ENCODE results near the gene WDFY3. TPM values are rescaled to one million over a fixed set of nuclear protein-coding genes. Genes with fewer than 3 reads are reported as not detected.

The WDFY3 gene
- polyA plus RNA-seq, 1 of the 3 experiments (the other 2 are of a cell fraction), result 13.8 TPM

DNA sequence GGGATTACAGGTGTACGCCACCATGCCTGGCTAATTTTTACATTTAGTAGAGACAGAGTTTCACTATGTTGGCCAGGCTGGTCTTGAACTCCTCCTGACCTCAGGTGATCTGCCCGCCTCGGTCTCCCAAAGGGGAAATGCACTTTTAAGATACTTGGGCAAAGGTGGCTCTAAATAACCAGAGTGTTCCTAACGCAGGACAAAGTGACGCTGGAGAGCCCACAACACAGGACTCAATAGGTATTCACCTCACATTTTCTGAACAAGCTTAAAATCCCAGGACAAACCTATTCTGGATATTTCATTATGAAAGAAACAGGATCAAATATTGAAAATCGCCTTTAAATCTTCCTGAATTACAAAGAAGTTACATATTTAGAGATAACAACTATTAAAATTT is 69.0 kb downstream of the WDFY3 start:
- Histone ChIP-seq H3K4me1 (ENCODE audit: control insufficient read depth in 1 of 2, insufficient read depth in 2 of 2, low read depth in 1 of 2, low read length in 1 of 2) (peaks cover 0 to 14% of the 10 kb centered on the region in 2 experiments; a peak in 2 of 4 replicates), H3K36me3 (replicated peaks in 1 of 2; ENCODE audit: control insufficient read depth in 1 of 2, insufficient read depth in 2 of 2, low read length in 1 of 2) (peaks cover 2 to 14% of the 10 kb centered on the region in 2 experiments), H3K9me3 (no peaks in the 10 kb centered on the region), H3K27ac (ENCODE audit: low read depth in 2 of 2, low read length in 1 of 2) (no peak overlapping the region), H3K9me2 (no peaks in the 10 kb centered on the region), H3K79me2 (ENCODE audit: insufficient read depth) (peaks cover 24% of the 10 kb centered on the region; the same call in 1 of the 2 replicates), H4K20me1 (ENCODE audit: insufficient read depth) (no peaks in the 10 kb centered on the region), H3K4me2 (no peak overlapping the region), H3K9ac (no peak overlapping the region), H2AFZ (ENCODE audit: low read depth) (no peak overlapping the region), H3K4me3 (ENCODE audit: low read depth in 2 of 2, low read length in 1 of 2) (no peak overlapping the region), H3F3A (replicated peaks; ENCODE audit: insufficient read depth) (peaks cover 3% of the 10 kb centered on the region), H3K27me3 (ENCODE audit: insufficient read depth) (no peaks in the 10 kb centered on the region)
- no peak for DNase-seq
- ChIA-PET POLR2A (no interaction called here), CTCF (interaction anchor here (1.0 to 1.2 kb wide), 2 partner anchors 10 to 68 kb away, joined by 3 to 4 read pairs; no protein-coding TSS in a partner anchor)
- 93% methylated on average over 6 of the region's 6 CpGs for WGBS (ENCODE audit: low lambda C conversion rate)
- no peak for TF ChIP-seq GATA2 (CRISPR knock-in tag; IDR thresholded peaks at IDR 0.05)
- TF ChIP-seq GABPA (IDR thresholded peaks at IDR 0.05; ENCODE audit: low read depth), result no peak

DNA sequence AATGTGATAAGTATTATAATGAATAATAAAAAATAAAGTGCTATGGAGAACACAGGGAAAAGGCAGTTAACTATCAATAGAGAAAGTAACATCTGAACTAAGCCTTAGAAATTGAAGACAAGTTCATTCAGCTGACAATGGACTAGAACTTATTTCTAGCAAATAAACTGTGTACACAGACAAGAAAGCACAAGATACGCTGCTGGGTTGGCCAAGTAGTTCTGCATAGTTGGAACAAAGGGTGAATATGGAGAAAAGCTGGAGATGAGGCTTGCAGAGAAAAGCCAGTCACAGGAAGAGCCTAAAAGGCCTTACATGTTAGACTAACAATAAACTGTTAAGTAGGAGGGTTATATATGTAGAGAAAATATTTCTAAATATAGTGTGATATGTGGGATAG is 71.2 kb downstream of the WDFY3 start:
- POLR2A ChIA-PET, result no interaction called here
- Histone ChIP-seq H3K4me3 (ENCODE audit: low read depth in 2 of 2, low read length in 1 of 2) (no peak overlapping the region), H3K9ac (no peak overlapping the region), H4K20me1 (ENCODE audit: insufficient read depth) (no peaks in the 10 kb centered on the region), H3K27ac (ENCODE audit: low read depth in 2 of 2, low read length in 1 of 2) (no peak overlapping the region), H3K4me1 (ENCODE audit: control insufficient read depth in 1 of 2, insufficient read depth in 2 of 2, low read depth in 1 of 2, low read length in 1 of 2) (no peaks in the 10 kb centered on the region), H3K4me2 (no peak overlapping the region), H3K36me3 (replicated peaks in 1 of 2; ENCODE audit: control insufficient read depth in 1 of 2, insufficient read depth in 2 of 2, low read length in 1 of 2) (peaks cover 0 to 13% of the 10 kb centered on the region in 2 experiments), H3K9me3 (no peaks in the 10 kb centered on the region), H3K9me2 (no peaks in the 10 kb centered on the region), H2AFZ (ENCODE audit: low read depth) (no peak overlapping the region), H3F3A (replicated peaks; ENCODE audit: insufficient read depth) (peaks cover 9% of the 10 kb centered on the region), H3K27me3 (ENCODE audit: insufficient read depth) (no peaks in the 10 kb centered on the region), H3K79me2 (ENCODE audit: insufficient read depth) (peaks cover 32% of the 10 kb centered on the region)
- WGBS (ENCODE audit: low lambda C conversion rate), result 86% methylated on average over 1 of the region's 1 CpG
- CTCF ChIA-PET, result interaction anchor here (2.0 kb wide), 1 partner anchor 10 kb away, joined by 4 read pairs; no protein-coding TSS in a partner anchor
- no peak for DNase-seq
- TF ChIP-seq, protein P1, sequence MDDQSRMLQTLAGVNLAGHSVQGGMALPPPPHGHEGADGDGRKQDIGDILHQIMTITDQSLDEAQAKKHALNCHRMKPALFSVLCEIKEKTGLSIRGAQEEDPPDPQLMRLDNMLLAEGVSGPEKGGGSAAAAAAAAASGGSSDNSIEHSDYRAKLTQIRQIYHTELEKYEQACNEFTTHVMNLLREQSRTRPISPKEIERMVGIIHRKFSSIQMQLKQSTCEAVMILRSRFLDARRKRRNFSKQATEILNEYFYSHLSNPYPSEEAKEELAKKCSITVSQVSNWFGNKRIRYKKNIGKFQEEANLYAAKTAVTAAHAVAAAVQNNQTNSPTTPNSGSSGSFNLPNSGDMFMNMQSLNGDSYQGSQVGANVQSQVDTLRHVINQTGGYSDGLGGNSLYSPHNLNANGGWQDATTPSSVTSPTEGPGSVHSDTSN (IDR thresholded peaks at IDR 0.05), result no peak
- TF ChIP-seq POLR2AphosphoS5 (IDR thresholded peaks at IDR 0.05; ENCODE audit: low read depth, low read length) (no peak), NFIC (IDR thresholded peaks at IDR 0.05; ENCODE audit: borderline replicate concordance) (no peak), TCF12 (IDR thresholded peaks at IDR 0.05) (no peak)
- TF ChIP-seq, protein P2, sequence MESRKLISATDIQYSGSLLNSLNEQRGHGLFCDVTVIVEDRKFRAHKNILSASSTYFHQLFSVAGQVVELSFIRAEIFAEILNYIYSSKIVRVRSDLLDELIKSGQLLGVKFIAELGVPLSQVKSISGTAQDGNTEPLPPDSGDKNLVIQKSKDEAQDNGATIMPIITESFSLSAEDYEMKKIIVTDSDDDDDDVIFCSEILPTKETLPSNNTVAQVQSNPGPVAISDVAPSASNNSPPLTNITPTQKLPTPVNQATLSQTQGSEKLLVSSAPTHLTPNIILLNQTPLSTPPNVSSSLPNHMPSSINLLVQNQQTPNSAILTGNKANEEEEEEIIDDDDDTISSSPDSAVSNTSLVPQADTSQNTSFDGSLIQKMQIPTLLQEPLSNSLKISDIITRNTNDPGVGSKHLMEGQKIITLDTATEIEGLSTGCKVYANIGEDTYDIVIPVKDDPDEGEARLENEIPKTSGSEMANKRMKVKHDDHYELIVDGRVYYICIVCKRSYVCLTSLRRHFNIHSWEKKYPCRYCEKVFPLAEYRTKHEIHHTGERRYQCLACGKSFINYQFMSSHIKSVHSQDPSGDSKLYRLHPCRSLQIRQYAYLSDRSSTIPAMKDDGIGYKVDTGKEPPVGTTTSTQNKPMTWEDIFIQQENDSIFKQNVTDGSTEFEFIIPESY (IDR thresholded peaks at IDR 0.05; ENCODE audit: borderline replicate concordance, low read depth), result no peak
- TF ChIP-seq, protein P3, sequence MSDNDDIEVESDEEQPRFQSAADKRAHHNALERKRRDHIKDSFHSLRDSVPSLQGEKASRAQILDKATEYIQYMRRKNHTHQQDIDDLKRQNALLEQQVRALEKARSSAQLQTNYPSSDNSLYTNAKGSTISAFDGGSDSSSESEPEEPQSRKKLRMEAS (IDR thresholded peaks at IDR 0.05; ENCODE audit: low read depth), result no peak

DNA sequence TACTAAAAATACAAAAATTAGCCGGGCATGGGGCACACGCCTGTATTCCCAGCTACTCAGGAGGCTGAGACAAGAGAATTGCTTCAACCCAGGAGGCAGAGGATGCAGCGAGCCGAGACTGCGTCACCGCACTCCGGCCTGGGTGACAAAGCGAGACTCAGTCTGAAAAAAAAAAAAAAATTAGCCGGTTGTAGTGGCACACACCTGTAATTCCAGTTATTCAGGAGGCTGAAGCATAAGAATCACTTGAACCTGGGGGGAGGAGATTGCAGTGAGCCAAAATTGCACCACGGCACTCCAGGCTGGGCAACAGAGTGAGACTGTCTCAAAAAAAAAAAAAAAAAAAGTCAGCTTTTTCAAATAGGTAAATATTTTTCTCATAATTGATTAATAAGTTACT is 71.9 kb downstream of the WDFY3 start:
- no peak overlapping the region for H3K27ac ChIP-seq (ENCODE audit: low read depth in 2 of 2, low read length in 1 of 2)
- H3K36me3 ChIP-seq (replicated peaks in 1 of 2; ENCODE audit: control insufficient read depth in 1 of 2, insufficient read depth in 2 of 2, low read length in 1 of 2), result peaks cover 0 to 7% of the 10 kb centered on the region in 2 experiments
- no peak overlapping the region for H3K4me2 ChIP-seq
- H3K9me2 ChIP-seq, result no peaks in the 10 kb centered on the region
- H3K4me3 ChIP-seq (ENCODE audit: low read depth in 2 of 2, low read length in 1 of 2), result no peak overlapping the region
- no peaks in the 10 kb centered on the region for H3K9me3 ChIP-seq
- 94% methylated on average over 10 of the region's 10 CpGs for WGBS (ENCODE audit: low lambda C conversion rate)
- no peak overlapping the region for H3K9ac ChIP-seq
- POLR2A ChIA-PET, result no interaction called here
- no peak overlapping the region for H2AFZ ChIP-seq (ENCODE audit: low read depth)
- CTCF ChIA-PET, result interaction anchor here (2.0 kb wide), 1 partner anchor 9 kb away, joined by 4 read pairs; no protein-coding TSS in a partner anchor
- peaks cover 28% of the 10 kb centered on the region for H3K79me2 ChIP-seq (ENCODE audit: insufficient read depth)
- no peaks in the 10 kb centered on the region for H4K20me1 ChIP-seq (ENCODE audit: insufficient read depth)
- H3K4me1 ChIP-seq (ENCODE audit: control insufficient read depth in 1 of 2, insufficient read depth in 2 of 2, low read depth in 1 of 2, low read length in 1 of 2), result no peaks in the 10 kb centered on the region
- H3F3A ChIP-seq (replicated peaks; ENCODE audit: insufficient read depth), result peaks cover 9% of the 10 kb centered on the region
- TF ChIP-seq, protein P4, sequence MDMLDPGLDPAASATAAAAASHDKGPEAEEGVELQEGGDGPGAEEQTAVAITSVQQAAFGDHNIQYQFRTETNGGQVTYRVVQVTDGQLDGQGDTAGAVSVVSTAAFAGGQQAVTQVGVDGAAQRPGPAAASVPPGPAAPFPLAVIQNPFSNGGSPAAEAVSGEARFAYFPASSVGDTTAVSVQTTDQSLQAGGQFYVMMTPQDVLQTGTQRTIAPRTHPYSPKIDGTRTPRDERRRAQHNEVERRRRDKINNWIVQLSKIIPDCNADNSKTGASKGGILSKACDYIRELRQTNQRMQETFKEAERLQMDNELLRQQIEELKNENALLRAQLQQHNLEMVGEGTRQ (IDR thresholded peaks at IDR 0.05; ENCODE audit: borderline replicate concordance, low read depth, low read length), result no peak
- TF ChIP-seq MXI1 (IDR thresholded peaks at IDR 0.05; ENCODE audit: low read depth, low read length) (no peak), YY1 (IDR thresholded peaks at IDR 0.05; ENCODE audit: low read depth) (no peak), POLR2AphosphoS5 (IDR thresholded peaks at IDR 0.05; ENCODE audit: low read depth, low read length) (no peak), SMC3 (IDR thresholded peaks at IDR 0.05; ENCODE audit: low read depth, low read length) (no peak), GATA2 (CRISPR knock-in tag; IDR thresholded peaks at IDR 0.05) (no peak), TCF12 (IDR thresholded peaks at IDR 0.05) (no peak), EZH2phosphoT487 (IDR thresholded peaks at IDR 0.05; ENCODE audit: borderline replicate concordance, low read depth) (no peak), RXRA (IDR thresholded peaks at IDR 0.05; ENCODE audit: borderline replicate concordance, low read depth) (no peak), RFX5 (IDR thresholded peaks at IDR 0.05; ENCODE audit: low read length) (no peak), FOSL2 (IDR thresholded peaks at IDR 0.05; ENCODE audit: borderline replicate concordance, low read depth) (no peak), RAD21 (IDR thresholded peaks at IDR 0.05; ENCODE audit: low read length) (no peak)
- TF ChIP-seq, protein P3 (IDR thresholded peaks at IDR 0.05; ENCODE audit: low read depth), result no peak
- DNase-seq, result no peak
- H3K27me3 ChIP-seq (ENCODE audit: insufficient read depth), result no peaks in the 10 kb centered on the region

All from SK-N-SH (cell line).